Measurements from ENCODE around the gene RAPGEF3.

The RAPGEF3 gene

GRCh38 chr12:47707905-47708543 is 50.7 kb downstream of the RAPGEF3 start:
- no peaks in the 10 kb centered on the region for H3K27me3 ChIP-seq (ENCODE audit: insufficient read depth, low read length)
- H3K36me3 ChIP-seq (ENCODE audit: control insufficient read depth in 1 of 2, insufficient read depth in 2 of 2, low read length in 2 of 2): no peaks in the 10 kb centered on the region
- no peak overlapping the region for H3K4me2 ChIP-seq (ENCODE audit: low read length)
- H3K79me1 ChIP-seq (ENCODE audit: low read length): peaks cover 4% of the 10 kb centered on the region
- no peak overlapping the region for H4K12ac ChIP-seq (ENCODE audit: low read depth, low read length)
- no peaks in the 10 kb centered on the region for H3K4me1 ChIP-seq (ENCODE audit: control insufficient read depth in 1 of 2, insufficient read depth in 2 of 2, low read length in 2 of 2)
- H4K8ac ChIP-seq (ENCODE audit: low read depth, low read length): no peak overlapping the region
- no peak overlapping the region for H3K4me3 ChIP-seq (ENCODE audit: low read depth, low read length)
- no peak overlapping the region for H4K91ac ChIP-seq (ENCODE audit: low read depth, low read length)
- H2BK5ac ChIP-seq (ENCODE audit: low read depth, low read length, poor library complexity): no peak overlapping the region
- no peak for DNase-seq
- H3K9me3 ChIP-seq (ENCODE audit: insufficient read depth, low read depth, low read length): no peaks in the 10 kb centered on the region
- H2BK12ac ChIP-seq (ENCODE audit: low read length): no peak overlapping the region
- no peak overlapping the region for H2AK5ac ChIP-seq (ENCODE audit: low read length)
- no peak overlapping the region for H2BK120ac ChIP-seq (ENCODE audit: insufficient read depth, low read length, poor library complexity)
- no peak overlapping the region for H3K18ac ChIP-seq (ENCODE audit: low read length)
- no CpG with 5 or more reads among the region's 5 CpGs for WGBS (ENCODE audit: extremely low coverage, insufficient coverage, insufficient read length)
- H3K14ac ChIP-seq (ENCODE audit: low read length): no peak overlapping the region
- H2AFZ ChIP-seq (ENCODE audit: insufficient read depth, low read length, poor library complexity): no peak overlapping the region
- H3K9ac ChIP-seq (ENCODE audit: low read length): no peak overlapping the region
- H3K4ac ChIP-seq (ENCODE audit: low read depth, low read length): no peak overlapping the region
- peaks cover 7% of the 10 kb centered on the region for H3K79me2 ChIP-seq (ENCODE audit: control insufficient read depth, insufficient read depth, low read length, poor library complexity)
- no peak overlapping the region for H3K23ac ChIP-seq (ENCODE audit: low read length)
- no peak overlapping the region for H3K27ac ChIP-seq (ENCODE audit: low read depth, low read length)

DNA sequence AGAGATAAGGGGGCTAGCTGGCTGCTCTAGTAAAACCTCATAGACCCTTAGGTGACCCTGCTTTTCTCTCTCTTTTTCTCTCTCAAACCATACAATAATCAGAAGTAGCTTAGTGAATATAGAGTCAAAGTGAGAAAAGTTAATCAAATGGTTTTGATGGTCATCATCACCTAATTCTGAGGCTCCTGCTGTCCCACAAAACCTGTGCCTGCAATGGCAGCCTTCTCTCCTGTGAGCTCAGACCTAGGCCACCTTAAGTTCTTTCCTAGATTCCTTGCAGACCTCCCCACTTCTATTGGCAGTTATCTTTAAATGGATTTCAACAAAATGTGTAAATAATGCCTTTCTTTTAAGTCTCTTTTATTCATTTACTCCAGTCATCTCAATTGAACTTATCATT is 51.3 kb downstream of the RAPGEF3 start:
- H3K27ac ChIP-seq (ENCODE audit: low read depth, low read length): no peak overlapping the region
- H3K4me3 ChIP-seq (ENCODE audit: low read depth, low read length): no peak overlapping the region
- H3K18ac ChIP-seq (ENCODE audit: low read length): no peak overlapping the region
- H3K27me3 ChIP-seq (ENCODE audit: insufficient read depth, low read length): no peaks in the 10 kb centered on the region
- no peak overlapping the region for H4K8ac ChIP-seq (ENCODE audit: low read depth, low read length)
- no peak overlapping the region for H3K4ac ChIP-seq (ENCODE audit: low read depth, low read length)
- no peak overlapping the region for H3K9ac ChIP-seq (ENCODE audit: low read length)
- no peaks in the 10 kb centered on the region for H3K9me3 ChIP-seq (ENCODE audit: insufficient read depth, low read depth, low read length)
- H3K14ac ChIP-seq (ENCODE audit: low read length): no peak overlapping the region
- no peak overlapping the region for H2BK12ac ChIP-seq (ENCODE audit: low read length)
- peaks cover 7% of the 10 kb centered on the region for H3K79me2 ChIP-seq (ENCODE audit: control insufficient read depth, insufficient read depth, low read length, poor library complexity)
- H2BK120ac ChIP-seq (ENCODE audit: insufficient read depth, low read length, poor library complexity): no peak overlapping the region
- H3K23ac ChIP-seq (ENCODE audit: low read length): no peak overlapping the region
- no peak overlapping the region for H2BK5ac ChIP-seq (ENCODE audit: low read depth, low read length, poor library complexity)
- H3K4me2 ChIP-seq (ENCODE audit: low read length): no peak overlapping the region
- no peak overlapping the region for H4K91ac ChIP-seq (ENCODE audit: low read depth, low read length)
- H3K79me1 ChIP-seq (ENCODE audit: low read length): peaks cover 4% of the 10 kb centered on the region
- H3K4me1 ChIP-seq (ENCODE audit: control insufficient read depth in 1 of 2, insufficient read depth in 2 of 2, low read length in 2 of 2): no peaks in the 10 kb centered on the region
- DNase-seq: no peak
- H3K36me3 ChIP-seq (ENCODE audit: control insufficient read depth in 1 of 2, insufficient read depth in 2 of 2, low read length in 2 of 2): no peaks in the 10 kb centered on the region
- H2AFZ ChIP-seq (ENCODE audit: insufficient read depth, low read length, poor library complexity): no peak overlapping the region
- H4K12ac ChIP-seq (ENCODE audit: low read depth, low read length): no peak overlapping the region
- H2AK5ac ChIP-seq (ENCODE audit: low read length): no peak overlapping the region

- Histone ChIP-seq H4K91ac (ENCODE audit: low read depth, low read length) (peak within 1 kb of the TSS; percentile 89), H3K9me3 (ENCODE audit: insufficient read depth, low read depth, low read length) (no peaks in the 10 kb centered on the region), H2AK5ac (ENCODE audit: low read length) (no peak within 1 kb of the TSS), H3K79me1 (ENCODE audit: low read length) (peaks cover 4% of the 10 kb centered on the region), H2BK5ac (ENCODE audit: low read depth, low read length, poor library complexity) (peak within 1 kb of the TSS; percentile 78), H3K4me3 (ENCODE audit: low read depth, low read length) (peak within 1 kb of the TSS; percentile 100), H3K27ac (ENCODE audit: low read depth, low read length) (peak within 1 kb of the TSS; percentile 64), H4K12ac (ENCODE audit: low read depth, low read length) (peak within 1 kb of the TSS; percentile 85), H3K23ac (ENCODE audit: low read length) (no peak within 1 kb of the TSS), H2AFZ (ENCODE audit: insufficient read depth, low read length, poor library complexity) (peak within 1 kb of the TSS; percentile 95), H3K4me1 (ENCODE audit: control insufficient read depth in 1 of 2, insufficient read depth in 2 of 2, low read length in 2 of 2) (no peaks in the 10 kb centered on the region), H3K14ac (ENCODE audit: low read length) (peak within 1 kb of the TSS; percentile 84), H3K4me2 (ENCODE audit: low read length) (peak within 1 kb of the TSS; percentile 85), H3K27me3 (ENCODE audit: insufficient read depth, low read length) (no peaks in the 10 kb centered on the region), H4K8ac (ENCODE audit: low read depth, low read length) (peak within 1 kb of the TSS; percentile 95), H3K9ac (ENCODE audit: low read length) (peak within 1 kb of the TSS; percentile 85), H3K79me2 (ENCODE audit: control insufficient read depth, insufficient read depth, low read length, poor library complexity) (peaks cover 7% of the 10 kb centered on the region), H2BK12ac (ENCODE audit: low read length) (no peak within 1 kb of the TSS), H3K4ac (ENCODE audit: low read depth, low read length) (peak within 1 kb of the TSS; percentile 85), H2BK120ac (ENCODE audit: insufficient read depth, low read length, poor library complexity) (peak within 1 kb of the TSS; percentile 67), H3K36me3 (ENCODE audit: control insufficient read depth in 1 of 2, insufficient read depth in 2 of 2, low read length in 2 of 2) (peaks cover 0 to under 1% of the 10 kb centered on the region in 2 experiments), H3K18ac (ENCODE audit: low read length) (peak within 1 kb of the TSS; percentile 97)
- no CpG with 5 or more reads among the region's 66 CpGs for WGBS (ENCODE audit: extremely low coverage, insufficient coverage, insufficient read length)
- DNase-seq: peak; percentile 99
Observed at GRCh38 chr12:47705566-47706425, 52.9 kb downstream of the RAPGEF3 start, which contains the start of gene RPAP3. Gene RPAP3 (minus strand): TSS chr12:47706030. CDS start chr12:47702840, 3,190 bp downstream.

- WGBS (ENCODE audit: extremely low coverage, insufficient coverage, insufficient read length): no CpG with 5 or more reads among the region's 9 CpGs
- H2AFZ ChIP-seq (ENCODE audit: insufficient read depth, low read length, poor library complexity): peak overlapping the region; percentile 95
Observed at GRCh38 chr12:47705229-47705565, 53.5 kb downstream of the RAPGEF3 start.

More at GRCh38 chr12:47705229-47705565, 53.5 kb downstream of the RAPGEF3 start:
- DNase-seq: no peak
- H2BK5ac ChIP-seq (ENCODE audit: low read depth, low read length, poor library complexity): no peak overlapping the region
- H3K4ac ChIP-seq (ENCODE audit: low read depth, low read length): peak overlapping the region; percentile 85
- no peak overlapping the region for H3K27ac ChIP-seq (ENCODE audit: low read depth, low read length)
- no peaks in the 10 kb centered on the region for H3K27me3 ChIP-seq (ENCODE audit: insufficient read depth, low read length)
- H4K8ac ChIP-seq (ENCODE audit: low read depth, low read length): peak overlapping the region; percentile 95
- H4K91ac ChIP-seq (ENCODE audit: low read depth, low read length): no peak overlapping the region
- H3K36me3 ChIP-seq (ENCODE audit: control insufficient read depth in 1 of 2, insufficient read depth in 2 of 2, low read length in 2 of 2): peaks cover 0 to 5% of the 10 kb centered on the region in 2 experiments
- no peak overlapping the region for H3K23ac ChIP-seq (ENCODE audit: low read length)
- H3K9ac ChIP-seq (ENCODE audit: low read length): peak overlapping the region; percentile 85
- peak overlapping the region; percentile 85 for H3K4me2 ChIP-seq (ENCODE audit: low read length)
- H3K4me3 ChIP-seq (ENCODE audit: low read depth, low read length): peak overlapping the region; percentile 100
- no peak overlapping the region for H2AK5ac ChIP-seq (ENCODE audit: low read length)
- H3K79me1 ChIP-seq (ENCODE audit: low read length): peaks cover 4% of the 10 kb centered on the region
- no peaks in the 10 kb centered on the region for H3K4me1 ChIP-seq (ENCODE audit: control insufficient read depth in 1 of 2, insufficient read depth in 2 of 2, low read length in 2 of 2)
- no peak overlapping the region for H2BK12ac ChIP-seq (ENCODE audit: low read length)
- peak overlapping the region; percentile 85 for H4K12ac ChIP-seq (ENCODE audit: low read depth, low read length)
- H3K79me2 ChIP-seq (ENCODE audit: control insufficient read depth, insufficient read depth, low read length, poor library complexity): peaks cover 7% of the 10 kb centered on the region
- H3K14ac ChIP-seq (ENCODE audit: low read length): peak overlapping the region; percentile 84
- peak overlapping the region; percentile 97 for H3K18ac ChIP-seq (ENCODE audit: low read length)
- no peak overlapping the region for H2BK120ac ChIP-seq (ENCODE audit: insufficient read depth, low read length, poor library complexity)
- no peaks in the 10 kb centered on the region for H3K9me3 ChIP-seq (ENCODE audit: insufficient read depth, low read depth, low read length)

All from trophoblast cell (in vitro differentiated cells and primary cell).